GM12874 (cell line): ENCODE data around the gene DENND4B.

Experiments used
- CTCF ChIP-seq: IDR thresholded peaks from 2 replicates; pipeline ENCODE4 v1.5.1; 2011; ENCODE audit warnings: low read depth, mild to moderate bottlenecking, control low read depth, low read length, moderate library complexity; ENCODE audit not compliant: insufficient read depth

The DENND4B gene

DNA sequence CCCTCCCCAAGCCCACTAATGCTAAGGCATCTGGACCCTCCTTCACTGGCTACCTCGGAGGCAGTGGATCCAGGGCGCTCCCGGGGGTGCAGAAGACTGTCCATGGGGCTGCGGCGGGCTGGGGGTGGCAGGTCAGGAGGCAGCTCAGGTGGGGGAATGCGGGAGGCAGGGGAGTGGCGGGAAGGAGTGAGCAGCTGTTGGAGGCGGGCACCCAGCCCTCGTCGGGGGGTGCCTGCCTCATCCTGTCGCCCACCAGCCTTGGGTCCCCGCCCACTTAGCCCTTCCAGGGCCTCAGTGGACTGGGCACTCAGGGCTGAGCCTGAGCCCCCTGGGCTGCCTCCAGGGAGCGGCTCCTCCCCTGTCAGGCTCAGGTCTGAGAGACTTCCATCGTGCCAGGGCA is 13.1 kb downstream of the DENND4B start:
- TF ChIP-seq CTCF = no peak

DNA sequence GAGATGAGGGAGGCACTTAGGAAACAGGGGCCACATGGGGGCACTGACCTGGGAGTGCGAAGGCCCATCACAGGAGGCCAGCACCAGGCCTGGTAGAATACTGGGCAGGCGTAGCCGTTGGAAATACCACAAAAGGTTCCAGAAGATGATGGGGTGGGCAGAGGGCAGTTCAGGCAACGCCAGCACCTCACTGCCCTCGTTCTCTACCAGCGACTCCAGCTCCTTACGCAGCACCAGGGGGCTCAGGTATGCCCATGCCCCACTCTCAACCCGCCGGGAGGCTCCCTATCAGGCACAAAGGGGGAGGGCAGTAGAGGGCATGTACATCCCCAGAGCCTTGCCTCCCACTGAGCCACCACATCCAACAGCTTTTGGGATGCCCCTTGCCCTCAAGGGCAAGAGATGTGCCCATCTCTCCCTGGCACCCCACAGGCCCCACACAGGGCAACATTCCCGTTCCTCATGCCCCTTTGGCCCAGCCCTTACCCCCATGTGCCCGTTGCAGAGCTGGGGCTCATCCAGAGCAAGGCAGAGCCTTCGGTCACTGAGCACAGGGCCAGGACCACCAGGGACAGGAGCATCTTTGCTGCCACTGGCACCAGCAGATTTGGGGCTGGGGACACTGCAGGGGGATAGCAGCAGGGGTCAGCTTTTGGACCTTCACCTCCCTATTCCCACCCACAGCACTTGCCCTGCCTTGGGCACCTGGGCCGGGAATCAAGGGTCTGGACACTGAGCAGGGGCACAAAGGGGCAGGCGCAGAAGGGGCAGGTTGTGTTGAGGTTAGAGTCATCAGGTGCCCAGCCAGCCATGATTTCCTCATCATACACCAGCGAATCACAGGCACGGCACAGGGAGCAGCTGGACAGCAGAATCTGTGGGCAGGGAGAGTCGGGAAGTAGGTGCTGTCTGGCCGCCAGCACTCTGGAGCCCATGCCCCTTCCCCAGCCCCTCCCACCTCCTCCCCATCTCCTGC is 14.1 kb downstream of the DENND4B start:
- TF ChIP-seq CTCF = no peak

DNA sequence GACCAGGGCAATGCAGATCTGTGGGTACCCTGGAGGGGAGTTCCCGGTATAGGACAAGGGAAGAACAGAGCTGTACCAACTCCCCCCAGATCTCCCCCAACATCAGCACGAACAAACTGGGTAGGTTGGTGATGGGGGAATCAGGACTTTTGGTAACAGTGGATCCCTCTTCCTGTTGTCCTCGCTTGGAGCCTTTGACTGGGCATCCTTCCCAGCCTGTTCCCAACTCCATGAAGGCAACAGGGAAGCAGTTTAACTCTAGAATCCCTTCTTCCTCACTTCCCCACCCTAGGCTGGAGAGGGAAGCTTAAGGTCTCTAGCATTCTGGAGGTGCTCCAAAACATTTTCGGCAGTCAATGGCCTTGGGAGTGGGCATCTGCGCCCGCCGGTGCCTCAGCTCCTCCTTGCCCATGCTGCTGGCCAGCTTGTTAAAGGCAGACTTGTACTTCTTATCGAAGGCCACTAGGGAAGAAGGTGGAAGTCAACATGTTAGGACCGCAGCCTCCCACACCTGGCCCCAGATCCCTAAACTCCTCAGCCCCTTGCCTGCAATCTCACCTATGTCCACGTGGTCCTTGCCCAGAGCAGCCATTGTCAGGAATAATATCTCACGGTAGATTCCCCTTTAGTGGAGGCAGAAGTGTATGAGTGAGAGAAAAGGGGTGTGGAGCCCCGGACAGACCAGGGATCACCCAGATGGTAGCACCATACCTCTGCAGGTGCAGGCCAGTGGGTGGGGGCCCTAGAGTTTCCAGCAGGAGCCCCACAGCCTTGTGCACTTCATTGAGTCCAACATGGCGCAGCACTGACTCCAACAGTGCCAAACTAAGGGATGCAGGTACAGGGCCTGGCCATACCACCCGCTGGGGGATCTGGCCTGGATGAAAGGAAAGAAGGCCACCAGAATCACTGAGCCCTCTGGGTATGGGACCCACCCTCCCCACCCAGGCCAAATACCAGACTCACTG is 16.3 kb downstream of the DENND4B start:
- no peak for TF ChIP-seq CTCF

- no peak for TF ChIP-seq CTCF
These were observed 17.1 kb downstream of the DENND4B start for GRCh38 chr1:153929426-153929825.

GRCh38 chr1:153928791-153929341 is 17.7 kb downstream of the DENND4B start:
- no peak for TF ChIP-seq CTCF

GRCh38 chr1:153928245-153928644 is 18.3 kb downstream of the DENND4B start:
- no peak for TF ChIP-seq CTCF

GRCh38 chr1:153926405-153926804 is 20.1 kb downstream of the DENND4B start:
- TF ChIP-seq CTCF = no peak
